ENCODE data around the gene RPS14. TPM values are rescaled to one million over a fixed set of nuclear protein-coding genes. Genes with fewer than 3 reads are reported as not detected.

RPS14 gene
- total and polyA plus RNA-seq, 10 of the 15 experiments (the other 5 are each of a cell fraction or from before 2014, with no cell fraction given), result 2,295 to 4,047 (median 2,787) TPM

- no peak for TF ChIP-seq RELB (IDR thresholded peaks at IDR 0.05; ENCODE audit: low read depth)
- no peak for TF ChIP-seq SMC3 (IDR thresholded peaks at IDR 0.05; ENCODE audit: borderline replicate concordance, low read length)
- TF ChIP-seq STAT3 (IDR thresholded peaks at IDR 0.05; ENCODE audit: low read depth, low read length), result no peak
- TF ChIP-seq RAD51 (IDR thresholded peaks at IDR 0.05), result peak; percentile 74
- peak; percentile 35 to 60; a peak in 2 of 4 replicates for TF ChIP-seq BHLHE40 (IDR thresholded peaks at IDR 0.05; ENCODE audit: borderline replicate concordance in 1 of 2, low read depth in 2 of 2, low read length in 1 of 2)
- peak; percentile 72 for TF ChIP-seq POLR2A (IDR thresholded peaks at IDR 0.05; ENCODE audit: low read depth, low read length)
- TF ChIP-seq, protein P1, sequence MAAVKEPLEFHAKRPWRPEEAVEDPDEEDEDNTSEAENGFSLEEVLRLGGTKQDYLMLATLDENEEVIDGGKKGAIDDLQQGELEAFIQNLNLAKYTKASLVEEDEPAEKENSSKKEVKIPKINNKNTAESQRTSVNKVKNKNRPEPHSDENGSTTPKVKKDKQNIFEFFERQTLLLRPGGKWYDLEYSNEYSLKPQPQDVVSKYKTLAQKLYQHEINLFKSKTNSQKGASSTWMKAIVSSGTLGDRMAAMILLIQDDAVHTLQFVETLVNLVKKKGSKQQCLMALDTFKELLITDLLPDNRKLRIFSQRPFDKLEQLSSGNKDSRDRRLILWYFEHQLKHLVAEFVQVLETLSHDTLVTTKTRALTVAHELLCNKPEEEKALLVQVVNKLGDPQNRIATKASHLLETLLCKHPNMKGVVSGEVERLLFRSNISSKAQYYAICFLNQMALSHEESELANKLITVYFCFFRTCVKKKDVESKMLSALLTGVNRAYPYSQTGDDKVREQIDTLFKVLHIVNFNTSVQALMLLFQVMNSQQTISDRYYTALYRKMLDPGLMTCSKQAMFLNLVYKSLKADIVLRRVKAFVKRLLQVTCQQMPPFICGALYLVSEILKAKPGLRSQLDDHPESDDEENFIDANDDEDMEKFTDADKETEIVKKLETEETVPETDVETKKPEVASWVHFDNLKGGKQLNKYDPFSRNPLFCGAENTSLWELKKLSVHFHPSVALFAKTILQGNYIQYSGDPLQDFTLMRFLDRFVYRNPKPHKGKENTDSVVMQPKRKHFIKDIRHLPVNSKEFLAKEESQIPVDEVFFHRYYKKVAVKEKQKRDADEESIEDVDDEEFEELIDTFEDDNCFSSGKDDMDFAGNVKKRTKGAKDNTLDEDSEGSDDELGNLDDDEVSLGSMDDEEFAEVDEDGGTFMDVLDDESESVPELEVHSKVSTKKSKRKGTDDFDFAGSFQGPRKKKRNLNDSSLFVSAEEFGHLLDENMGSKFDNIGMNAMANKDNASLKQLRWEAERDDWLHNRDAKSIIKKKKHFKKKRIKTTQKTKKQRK (IDR thresholded peaks at IDR 0.05; ENCODE audit: low read depth, low read length), result no peak
- no peak for TF ChIP-seq ELK1 (IDR thresholded peaks at IDR 0.05; ENCODE audit: low read depth, low read length)
- peak; percentile 57; the same call in 1 of the 2 replicates for TF ChIP-seq IKZF1 (conservative IDR thresholded peaks at IDR 0.05)
These were observed 36.3 kb upstream of the RPS14 start (continued) for GRCh38 chr5:150485693-150486401.

Measured in GM12878 (cell line).